ENCODE measurements around the gene ATP5PD.
A peak's percentile ranks its signal among the peaks of the same experiment; 100 is the strongest.

ATP5PD gene

GRCh38 chr17:75090871-75091854, 44.4 kb upstream of the ATP5PD start:
- H3K4me3 ChIP-seq (replicated peaks; ENCODE audit: low read depth, low read length), result peak overlapping the region; percentile 19; the same call in 1 of the 2 replicates
- no peak for DNase-seq (ENCODE audit: extremely low read depth, low read depth)

DNA sequence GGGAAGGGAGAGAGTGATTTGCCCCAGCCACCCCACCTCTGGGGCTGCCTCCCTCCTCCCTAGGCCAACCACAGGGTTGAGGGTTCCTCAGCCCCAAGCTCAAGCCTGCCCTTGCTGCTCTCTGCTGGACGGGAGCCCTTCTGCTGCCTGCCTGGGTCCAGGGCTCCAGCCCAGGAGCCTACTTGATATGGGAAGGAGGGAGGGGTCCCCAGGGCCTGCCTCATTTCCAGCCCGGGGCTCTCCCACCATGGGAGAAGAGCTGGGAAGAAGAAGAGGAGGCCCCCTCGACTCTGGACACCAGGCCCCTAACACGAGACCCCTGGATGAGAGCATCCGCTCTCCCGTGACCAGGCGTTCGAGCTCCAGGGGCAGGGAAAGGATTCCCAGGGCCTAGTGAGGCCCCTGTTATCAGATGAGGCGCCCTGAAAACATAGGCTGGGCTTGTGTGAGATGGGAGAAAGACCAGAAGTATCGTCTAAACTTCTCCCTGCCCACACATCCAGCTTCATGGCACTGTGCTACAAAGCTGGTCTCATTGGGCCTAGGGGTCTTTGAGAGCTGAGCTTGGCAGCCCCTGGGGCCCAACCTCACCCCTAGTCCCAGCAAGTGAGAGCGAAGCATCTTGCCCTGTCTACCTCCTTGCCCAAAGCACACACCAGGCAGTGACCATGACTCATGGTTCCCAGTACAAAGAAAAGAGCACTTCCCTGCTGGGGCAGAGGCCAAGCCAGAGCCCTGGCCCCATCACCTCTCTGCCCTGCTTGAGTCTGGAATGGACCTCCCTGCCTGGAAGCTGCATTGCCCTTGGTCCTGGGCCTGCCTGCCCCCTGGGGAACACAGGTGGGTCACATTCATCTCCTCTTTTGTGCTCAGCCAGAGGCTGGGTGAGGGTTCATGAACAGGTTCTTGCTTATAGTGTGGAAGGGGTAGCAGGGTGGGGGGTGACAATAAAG, 42.0 kb upstream of the ATP5PD start:
- TF ChIP-seq, protein P1, sequence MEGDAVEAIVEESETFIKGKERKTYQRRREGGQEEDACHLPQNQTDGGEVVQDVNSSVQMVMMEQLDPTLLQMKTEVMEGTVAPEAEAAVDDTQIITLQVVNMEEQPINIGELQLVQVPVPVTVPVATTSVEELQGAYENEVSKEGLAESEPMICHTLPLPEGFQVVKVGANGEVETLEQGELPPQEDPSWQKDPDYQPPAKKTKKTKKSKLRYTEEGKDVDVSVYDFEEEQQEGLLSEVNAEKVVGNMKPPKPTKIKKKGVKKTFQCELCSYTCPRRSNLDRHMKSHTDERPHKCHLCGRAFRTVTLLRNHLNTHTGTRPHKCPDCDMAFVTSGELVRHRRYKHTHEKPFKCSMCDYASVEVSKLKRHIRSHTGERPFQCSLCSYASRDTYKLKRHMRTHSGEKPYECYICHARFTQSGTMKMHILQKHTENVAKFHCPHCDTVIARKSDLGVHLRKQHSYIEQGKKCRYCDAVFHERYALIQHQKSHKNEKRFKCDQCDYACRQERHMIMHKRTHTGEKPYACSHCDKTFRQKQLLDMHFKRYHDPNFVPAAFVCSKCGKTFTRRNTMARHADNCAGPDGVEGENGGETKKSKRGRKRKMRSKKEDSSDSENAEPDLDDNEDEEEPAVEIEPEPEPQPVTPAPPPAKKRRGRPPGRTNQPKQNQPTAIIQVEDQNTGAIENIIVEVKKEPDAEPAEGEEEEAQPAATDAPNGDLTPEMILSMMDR (IDR thresholded peaks at IDR 0.05; ENCODE audit: low read depth, low read length, missing control alignments), result no peak

More at GRCh38 chr17:75090871-75091854, 44.4 kb upstream of the ATP5PD start:
- TF ChIP-seq, protein P1 (IDR thresholded peaks at IDR 0.05; ENCODE audit: low read depth, low read length, missing control alignments), result no peak

DNA sequence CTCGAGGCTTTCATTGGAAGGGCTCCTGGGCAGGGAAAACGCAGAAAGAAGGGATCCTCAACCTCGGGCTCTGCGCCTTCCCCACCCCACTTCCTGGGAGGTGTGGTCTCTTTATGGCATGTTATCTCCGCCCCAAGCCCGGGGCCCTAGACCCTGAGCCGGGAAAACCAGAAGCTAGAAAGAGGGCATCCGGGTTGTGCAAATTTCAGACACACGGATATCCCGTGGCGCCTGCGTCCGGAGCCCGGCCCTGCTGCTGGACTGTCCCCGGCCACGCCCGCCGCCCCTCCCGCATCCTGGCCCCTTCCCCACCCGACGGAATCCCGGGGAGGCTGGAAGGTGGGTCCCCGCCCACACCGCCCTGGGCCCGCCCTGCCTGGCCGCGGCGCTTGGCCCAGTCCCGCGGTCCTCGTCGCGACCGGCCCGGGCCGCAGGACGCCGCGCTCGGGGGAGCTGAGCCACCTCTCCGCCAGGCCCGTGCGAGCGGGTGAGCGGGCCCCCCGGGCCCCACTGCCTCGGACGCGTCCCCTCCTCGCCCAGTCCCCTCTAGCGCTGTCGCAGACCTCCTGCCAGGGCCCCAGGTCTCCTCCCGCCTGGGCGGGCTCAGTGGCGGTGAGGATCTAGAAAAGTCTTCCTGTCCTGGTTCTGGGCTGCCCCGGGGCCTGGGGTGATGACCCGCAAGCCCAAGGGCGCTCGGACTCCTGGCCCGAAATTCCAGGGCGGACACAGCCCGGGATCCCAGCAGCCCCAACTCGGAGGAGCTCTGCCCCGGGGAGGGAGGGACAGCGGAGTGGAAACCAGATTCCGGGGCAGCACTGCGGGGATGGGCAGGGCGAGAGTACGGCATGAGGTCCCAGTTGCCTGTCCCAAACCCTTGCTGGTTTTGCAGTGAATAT, 41.0 kb upstream of the ATP5PD start, which contains the start of gene SLC16A5:
Gene SLC16A5, plus strand, starts transcription at position 397 of the 896 bp plus-strand sequence. CDS start 5,683 bp downstream, outside the sequence.
- H3K4me3 ChIP-seq (replicated peaks; ENCODE audit: low read depth, low read length), result peak within 1 kb of the TSS; percentile 54
- peak; percentile 68 for DNase-seq (ENCODE audit: extremely low read depth, low read depth)
- TF ChIP-seq, protein P1 (IDR thresholded peaks at IDR 0.05; ENCODE audit: low read depth, low read length, missing control alignments), result no peak

More for the DNA sequence above, 42.0 kb upstream of the ATP5PD start:
- peak overlapping the region; percentile 54 for H3K4me3 ChIP-seq (replicated peaks; ENCODE audit: low read depth, low read length)
- no peak for DNase-seq (ENCODE audit: extremely low read depth, low read depth)

DNA sequence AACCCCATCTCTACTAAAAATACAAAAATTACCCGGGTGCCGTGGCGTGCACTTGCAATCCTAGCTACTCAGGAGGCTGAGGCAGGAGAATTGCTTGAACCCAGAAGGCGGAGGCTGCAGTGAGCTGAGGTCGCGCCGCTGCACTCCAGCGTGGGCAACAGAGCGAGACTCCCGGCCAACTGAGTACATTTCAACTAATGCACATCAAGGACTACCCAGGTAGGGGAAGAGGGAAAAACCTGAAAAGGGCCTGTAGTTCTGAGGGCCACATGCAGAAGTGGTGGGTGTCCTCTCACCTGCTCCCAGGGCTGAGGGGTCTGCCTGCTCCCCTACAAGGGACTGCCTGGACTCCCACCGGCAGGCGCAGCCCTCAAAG, 40.4 kb upstream of the ATP5PD start:
- TF ChIP-seq, protein P1 (IDR thresholded peaks at IDR 0.05; ENCODE audit: low read depth, low read length, missing control alignments), result no peak
- H3K4me3 ChIP-seq (replicated peaks; ENCODE audit: low read depth, low read length), result peak overlapping the region; percentile 54
- no peak for DNase-seq (ENCODE audit: extremely low read depth, low read depth)

GRCh38 chr17:75086496-75087181, 39.9 kb upstream of the ATP5PD start:
- H3K4me3 ChIP-seq (replicated peaks; ENCODE audit: low read depth, low read length), result peak overlapping the region; percentile 54; the same call in 1 of the 2 replicates
- DNase-seq (ENCODE audit: extremely low read depth, low read depth), result no peak
- TF ChIP-seq, protein P1 (IDR thresholded peaks at IDR 0.05; ENCODE audit: low read depth, low read length, missing control alignments), result no peak
